GM12878 (cell line): Measurements from ENCODE around the gene CARMIL3.
"Not testable (repeated sequence)": the region's sequence is repeated elsewhere in the genome, so short reads cannot be mapped to it uniquely, and the experiment has no call there.

Source experiments
- EGR1 ChIP-seq, 2 experiments: IDR thresholded peaks; 1 replicate in 1 of 2; 2 replicates in 1 of 2; pipeline ENCODE4 v1.6.1; 2011 to 2012; ENCODE audit warnings: low read depth in 2 of 2, low read length in 2 of 2, borderline replicate concordance in 1 of 2, mild to moderate bottlenecking in 1 of 2, moderate library complexity in 1 of 2
- SPI1 ChIP-seq: IDR thresholded peaks from 2 replicates; pipeline ENCODE4 v1.6.1; 2011; ENCODE audit warnings: low read depth, mild to moderate bottlenecking, low read length, moderate library complexity, borderline replicate concordance; ENCODE audit not compliant: insufficient read depth
- TF ChIP-seq, protein P1 (sequence below), 3 experiments: IDR thresholded peaks in 2 of 3; conservative IDR thresholded peaks in 1 of 3; 2 replicates each; pipeline ENCODE4 v1.5.1; 2011; ENCODE audit warnings: low read depth in 3 of 3, low read length in 3 of 3, mild to moderate bottlenecking in 3 of 3, control low read depth in 2 of 3, moderate library complexity in 2 of 3, inconsistent platforms in 1 of 3, mixed read lengths in 1 of 3; ENCODE audit not compliant: control insufficient read depth in 2 of 3, insufficient read depth in 1 of 3; ENCODE audit errors: extremely low read depth in 1 of 3

DNA sequence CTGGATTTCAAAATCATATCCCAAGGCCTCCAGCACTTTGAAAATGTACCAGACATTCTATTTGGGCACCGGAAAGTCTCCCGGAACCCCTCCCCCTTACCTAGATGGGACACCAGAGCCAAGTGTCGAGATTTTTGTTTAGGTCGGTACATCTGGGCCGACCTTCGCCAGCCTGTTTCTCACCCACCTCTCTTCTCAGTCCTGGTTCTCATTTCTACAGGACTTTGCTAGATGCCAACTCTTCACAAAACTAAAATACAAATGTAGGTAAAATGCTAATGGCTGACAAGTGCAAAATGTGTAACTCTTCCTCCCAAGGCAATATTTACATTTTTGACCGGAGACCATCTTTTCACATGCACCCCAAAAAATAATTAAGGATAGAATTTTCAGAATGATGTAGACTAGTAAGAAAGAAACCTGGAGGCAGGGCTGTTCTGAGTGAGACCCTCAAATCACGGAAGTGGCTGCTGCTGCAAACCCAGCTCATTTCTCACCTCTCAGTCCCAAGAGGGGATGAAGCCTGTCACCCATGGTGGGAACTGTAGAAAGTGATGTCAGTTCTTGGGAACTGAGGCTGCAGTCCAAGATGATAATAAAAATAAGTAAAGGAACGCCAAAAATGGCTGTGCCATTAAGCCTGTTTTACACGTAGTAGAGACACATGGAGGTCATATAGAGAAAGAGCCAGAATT lies 14.7 kb upstream of the CARMIL3 start:
- TF ChIP-seq, protein P1, sequence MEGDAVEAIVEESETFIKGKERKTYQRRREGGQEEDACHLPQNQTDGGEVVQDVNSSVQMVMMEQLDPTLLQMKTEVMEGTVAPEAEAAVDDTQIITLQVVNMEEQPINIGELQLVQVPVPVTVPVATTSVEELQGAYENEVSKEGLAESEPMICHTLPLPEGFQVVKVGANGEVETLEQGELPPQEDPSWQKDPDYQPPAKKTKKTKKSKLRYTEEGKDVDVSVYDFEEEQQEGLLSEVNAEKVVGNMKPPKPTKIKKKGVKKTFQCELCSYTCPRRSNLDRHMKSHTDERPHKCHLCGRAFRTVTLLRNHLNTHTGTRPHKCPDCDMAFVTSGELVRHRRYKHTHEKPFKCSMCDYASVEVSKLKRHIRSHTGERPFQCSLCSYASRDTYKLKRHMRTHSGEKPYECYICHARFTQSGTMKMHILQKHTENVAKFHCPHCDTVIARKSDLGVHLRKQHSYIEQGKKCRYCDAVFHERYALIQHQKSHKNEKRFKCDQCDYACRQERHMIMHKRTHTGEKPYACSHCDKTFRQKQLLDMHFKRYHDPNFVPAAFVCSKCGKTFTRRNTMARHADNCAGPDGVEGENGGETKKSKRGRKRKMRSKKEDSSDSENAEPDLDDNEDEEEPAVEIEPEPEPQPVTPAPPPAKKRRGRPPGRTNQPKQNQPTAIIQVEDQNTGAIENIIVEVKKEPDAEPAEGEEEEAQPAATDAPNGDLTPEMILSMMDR (IDR thresholded peaks at IDR 0.05 in 2 of 3, conservative IDR thresholded peaks at IDR 0.05 in 1 of 3; ENCODE audit: control insufficient read depth in 2 of 3, extremely low read depth in 1 of 3, insufficient read depth in 1 of 3, low read depth in 3 of 3, low read length in 3 of 3), result not testable (repeated sequence)
- not testable (repeated sequence) for TF ChIP-seq EGR1 (IDR thresholded peaks at IDR 0.05; ENCODE audit: borderline replicate concordance in 1 of 2, low read depth in 2 of 2, low read length in 2 of 2); SPI1
